Measurements from ENCODE around the gene GALNTL6.

Gene GALNTL6

GRCh38 chr4:173045571-173045970 lies 1232.4 kb downstream of the GALNTL6 start:
- no peak for DNase-seq

- DNase-seq = no peak
Observed at GRCh38 chr4:173046144-173046543, 1232.9 kb downstream of the GALNTL6 start.

GRCh38 chr4:173046818-173047217 lies 1233.6 kb downstream of the GALNTL6 start:
- no peak for DNase-seq

GRCh38 chr4:173051232-173051631 lies 1238.0 kb downstream of the GALNTL6 start:
- DNase-seq = no peak

- DNase-seq = no peak
Observed at GRCh38 chr4:173051716-173052115, 1238.5 kb downstream of the GALNTL6 start.

- DNase-seq = no peak
Observed at GRCh38 chr4:173052439-173052838, 1239.2 kb downstream of the GALNTL6 start.

- DNase-seq = no peak
Observed at GRCh38 chr4:173056271-173056670, 1243.1 kb downstream of the GALNTL6 start.

- DNase-seq = no peak
Observed at GRCh38 chr4:173056710-173057109, 1243.5 kb downstream of the GALNTL6 start.

- DNase-seq = no peak
Observed at GRCh38 chr4:173057442-173057841, 1244.2 kb downstream of the GALNTL6 start.

- no peak for DNase-seq
Observed at GRCh38 chr4:173057901-173058300, 1244.7 kb downstream of the GALNTL6 start.

GRCh38 chr4:173061160-173061559 lies 1248.0 kb downstream of the GALNTL6 start:
- no peak for DNase-seq

GRCh38 chr4:173073939-173074500 lies 1260.8 kb downstream of the GALNTL6 start:
- DNase-seq = no peak

GRCh38 chr4:173074501-173074946 lies 1261.3 kb downstream of the GALNTL6 start:
- no peak for DNase-seq

- DNase-seq = no peak
Observed at GRCh38 chr4:173076903-173077634, 1263.9 kb downstream of the GALNTL6 start.

GRCh38 chr4:173088144-173088543 lies 1274.9 kb downstream of the GALNTL6 start:
- DNase-seq = no peak

Measured in GOT3 (cell line).